DMS53 (cell line): ENCODE measurements around the gene ASB13.
"Not testable (repeated sequence)": the region's sequence is repeated elsewhere in the genome, so short reads cannot be mapped to it uniquely, and the experiment has no call there.

Source experiments
- DNase-seq: peaks from one replicate; lab custom pipeline; 2025; lab: John Stamatoyannopoulos, UW

The ASB13 gene

GRCh38 chr10:5623081-5623748 lies 43.2 kb downstream of the ASB13 start:
- DNase-seq: peak; percentile 98

DNA sequence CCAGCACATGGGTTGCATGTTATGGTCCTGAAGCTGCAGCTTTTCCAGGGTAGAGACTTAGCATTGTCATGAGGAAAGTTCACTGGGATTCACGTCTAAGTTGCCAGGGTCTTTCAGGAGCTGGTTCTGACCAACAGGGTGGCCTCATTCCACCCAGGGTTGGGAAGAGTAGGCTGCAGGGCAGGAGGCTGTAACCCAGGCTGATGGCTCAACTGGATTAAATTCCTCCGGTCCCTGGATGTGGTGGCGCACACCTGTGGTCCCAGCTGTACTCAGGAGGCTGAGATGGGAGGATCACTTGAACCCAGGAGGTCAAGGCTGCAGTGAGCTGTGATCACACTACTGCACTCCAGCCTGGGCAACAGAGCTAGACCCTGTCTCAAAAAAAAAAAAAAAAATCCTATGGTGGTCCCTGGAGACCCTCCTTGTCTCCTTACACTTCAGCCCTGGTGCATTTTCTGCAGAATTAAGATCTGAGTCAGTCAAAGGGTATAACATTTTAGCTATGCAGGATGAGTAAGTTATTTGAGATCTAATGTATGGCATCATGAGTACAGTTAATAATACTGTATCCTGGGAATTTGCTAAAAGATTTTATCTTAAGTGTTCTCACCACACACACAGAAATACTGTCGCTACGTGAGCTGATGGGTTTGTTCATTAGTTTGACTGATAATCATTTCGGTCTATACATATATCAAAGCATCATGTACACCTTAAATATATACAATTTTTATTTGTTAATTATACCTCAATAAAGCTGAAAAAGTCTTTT lies 44.0 kb downstream of the ASB13 start:
- DNase-seq: no peak

GRCh38 chr10:5621371-5621770 lies 45.0 kb downstream of the ASB13 start:
- not testable (repeated sequence) for DNase-seq

DNA sequence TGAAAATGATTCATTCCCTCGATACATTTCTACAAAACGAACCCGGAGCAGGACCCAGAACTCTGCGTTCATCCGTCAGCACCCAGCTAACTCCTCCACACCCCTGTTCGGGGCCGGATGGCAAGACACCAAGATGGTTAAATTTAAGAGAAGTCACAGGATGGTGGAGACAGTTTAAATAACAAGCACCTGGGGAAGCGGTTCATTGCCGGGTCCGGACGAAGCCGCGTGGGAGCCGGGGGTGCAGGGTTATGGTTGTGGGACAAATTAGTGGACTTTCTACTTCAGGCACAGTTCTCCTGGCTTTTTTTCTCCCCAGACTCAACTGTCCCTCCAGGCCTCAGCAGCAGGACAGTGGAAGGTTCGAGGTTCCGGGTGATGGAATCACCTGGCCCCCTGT lies 45.4 kb downstream of the ASB13 start:
- no peak for DNase-seq

GRCh38 chr10:5620223-5620721 lies 46.1 kb downstream of the ASB13 start:
- DNase-seq: no peak

GRCh38 chr10:5619362-5620211 lies 46.8 kb downstream of the ASB13 start:
- DNase-seq: peak; percentile 24

DNA sequence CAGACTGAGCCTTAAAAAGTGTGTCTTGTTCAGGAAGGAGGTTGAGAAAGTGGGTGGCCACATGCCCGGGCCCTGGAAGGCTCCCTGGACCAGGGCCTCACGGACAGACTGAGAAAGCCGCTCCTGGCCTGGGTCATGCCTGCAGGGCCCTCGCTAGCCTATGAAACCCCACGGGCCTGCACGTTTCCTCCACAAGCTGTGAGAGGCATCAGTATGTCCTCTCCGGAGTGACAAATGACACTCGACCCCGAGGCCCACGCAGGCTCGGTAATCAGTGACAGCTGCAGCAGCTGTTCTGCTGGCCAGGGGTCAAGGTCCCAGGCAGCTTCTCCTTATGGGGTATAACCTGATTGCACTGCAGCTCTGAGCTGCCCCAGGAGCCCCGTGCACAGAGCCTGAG lies 47.6 kb downstream of the ASB13 start:
- peak; percentile 50 for DNase-seq

GRCh38 chr10:5618042-5618441 lies 48.4 kb downstream of the ASB13 start:
- no peak for DNase-seq

GRCh38 chr10:5617521-5617920 lies 48.9 kb downstream of the ASB13 start:
- no peak for DNase-seq

GRCh38 chr10:5616836-5617235 lies 49.6 kb downstream of the ASB13 start:
- DNase-seq: no peak

DNA sequence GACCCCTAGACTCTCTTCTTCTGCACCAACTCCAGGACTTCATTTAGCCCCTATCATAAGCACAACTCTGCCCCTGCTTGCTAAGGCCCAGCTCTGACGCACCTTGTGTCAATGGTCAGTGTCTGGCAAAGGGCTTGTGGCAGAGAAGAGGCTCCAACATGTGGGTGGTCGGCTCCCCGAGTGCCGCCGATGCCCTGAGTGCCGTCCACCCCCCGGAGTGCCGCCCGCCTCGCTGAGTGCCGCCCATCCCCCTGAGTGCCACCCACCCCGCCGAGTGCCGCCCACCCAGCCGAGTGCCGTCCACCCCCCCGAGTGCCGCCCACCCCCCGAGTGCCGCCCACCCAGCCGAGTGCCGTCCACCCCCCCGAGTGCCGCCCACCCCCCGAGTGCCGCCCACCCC lies 50.3 kb downstream of the ASB13 start:
- peak; percentile 53 for DNase-seq

GRCh38 chr10:5615316-5615715 lies 51.1 kb downstream of the ASB13 start:
- peak; percentile 95 for DNase-seq

- peak; percentile 30 for DNase-seq
Measured at GRCh38 chr10:5614155-5614721, 52.2 kb downstream of the ASB13 start.

- DNase-seq: no peak
Measured at GRCh38 chr10:5613481-5614154, 52.8 kb downstream of the ASB13 start.

DNA sequence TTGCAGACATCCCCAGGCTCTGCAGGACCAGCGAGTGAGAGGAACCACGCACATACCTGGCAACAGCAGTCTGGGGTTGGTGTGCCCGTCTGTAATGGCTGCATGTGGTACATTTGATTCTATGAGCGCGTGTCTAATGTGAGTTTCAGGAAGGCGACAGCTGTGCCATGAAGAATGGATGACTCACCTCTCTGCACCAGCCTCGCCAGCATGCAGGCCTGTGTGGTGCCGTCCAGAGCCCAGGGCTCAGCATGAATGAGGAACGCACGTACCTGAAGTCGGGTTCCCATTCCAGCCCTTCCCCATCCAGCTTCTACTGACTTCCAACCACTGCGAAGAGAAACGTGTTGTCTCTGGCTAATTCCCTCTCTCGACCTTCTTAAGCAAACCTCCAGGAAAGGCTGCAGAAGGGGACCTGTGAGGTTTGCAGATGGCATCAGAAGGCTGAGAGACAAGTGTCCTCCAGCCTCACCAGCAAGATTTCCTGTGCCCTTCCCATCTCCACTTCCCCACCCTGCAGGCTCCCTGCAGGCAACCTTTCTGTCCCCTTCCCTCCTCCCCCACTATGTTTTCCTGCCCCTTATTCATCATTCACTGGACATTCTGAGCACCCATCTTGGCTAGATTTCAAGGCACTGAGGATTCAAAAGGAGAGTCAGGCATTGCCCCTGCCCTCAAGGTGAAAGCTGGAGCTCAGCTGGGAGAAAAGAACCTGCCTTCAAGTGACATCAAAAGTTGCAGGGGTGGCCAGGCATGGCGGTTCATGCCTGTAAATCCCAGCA lies 54.3 kb downstream of the ASB13 start:
- DNase-seq: peak; percentile 98

- DNase-seq: peak; percentile 81
Measured at GRCh38 chr10:5609952-5610616, 56.3 kb downstream of the ASB13 start.

DNA sequence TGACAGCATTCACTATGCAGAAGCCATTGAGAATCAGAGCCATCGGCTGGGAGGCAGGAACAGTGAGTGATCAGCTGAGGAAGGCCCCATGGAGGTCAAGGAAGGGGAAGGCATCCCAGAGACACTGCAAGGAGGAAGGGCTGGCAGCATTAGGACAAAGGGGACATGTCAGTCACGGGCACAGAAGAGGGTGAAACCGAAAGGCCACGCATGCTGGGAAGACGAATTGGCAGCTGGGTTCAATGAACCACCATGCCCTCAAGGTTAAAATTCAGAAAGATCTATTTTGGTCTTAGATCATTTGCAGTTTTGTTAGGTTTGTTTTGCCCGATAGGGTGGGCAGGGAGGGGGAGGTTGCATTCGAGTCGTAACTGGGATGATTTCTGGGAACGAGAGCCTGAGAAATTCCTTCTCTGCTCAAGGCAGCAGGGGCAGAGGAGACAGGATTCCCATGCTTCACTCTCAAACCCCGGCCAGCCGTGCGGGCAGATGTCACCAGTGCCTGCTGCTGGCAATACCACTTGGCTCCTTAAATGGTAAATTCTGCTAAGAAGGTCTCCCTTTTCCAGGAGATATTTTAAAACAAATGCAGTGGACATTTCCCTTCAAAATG lies 57.7 kb downstream of the ASB13 start:
- no peak for DNase-seq

GRCh38 chr10:5607594-5607993 lies 58.8 kb downstream of the ASB13 start:
- DNase-seq: no peak

- DNase-seq: no peak
Measured at GRCh38 chr10:5606864-5607263, 59.5 kb downstream of the ASB13 start.

- DNase-seq: no peak
Measured at GRCh38 chr10:5606321-5606720, 60.1 kb downstream of the ASB13 start.
